IMR-90 (cell line): Measurements from ENCODE around the gene RGS19. TPM values are rescaled to one million over a fixed set of nuclear protein-coding genes. Genes with fewer than 3 reads are reported as not detected.

Source experiments
- ATAC-seq: fragments of 200-7000 bp; cut with Tn5 transposase; 2 replicates; pipeline ENCODE4 v1.9.1; 2020; ENCODE audit warnings: low read depth, mild to moderate bottlenecking, moderate library complexity
- BruUV-seq: library from RNA; stranded (reverse); fragments of 400-500 nt; replicated peaks from 2 replicates; lab custom pipeline; 2021; lab: Mats Ljungman, UMichigan
- CTCF ChIA-PET: fragments of 300-600 bp; formaldehyde crosslinking; extraction: SDS; loops from one replicate; lab custom pipeline; 2021; ENCODE audit warnings: antibody characterized with exemption; lab: Yijun Ruan, JAX
- POLR2A ChIA-PET: fragments of 300-600 bp; sonication (Branson Sonifier 250); formaldehyde crosslinking; loops from one replicate; lab custom pipeline; 2022; ENCODE audit warnings: antibody characterized with exemption; ENCODE audit not compliant: unreplicated experiment; lab: Charles Lee
- DNase-seq: peaks from one replicate; pipeline ENCODE4 v3.0.0; 2013
- H2AFZ ChIP-seq: replicated peaks from 2 replicates; pipeline ENCODE3; 2013; ENCODE audit warnings: low read length, mild to moderate bottlenecking; ENCODE audit not compliant: poor library complexity
- H2AK5ac ChIP-seq: 2 replicates; pipeline ENCODE4 v1.6.1; 2013; ENCODE audit warnings: low read depth, low read length, inconsistent platforms
- H2AK9ac ChIP-seq: replicated peaks from 2 replicates; pipeline ENCODE3; 2013; ENCODE audit warnings: mild to moderate bottlenecking, low read depth, low read length, moderate library complexity; ENCODE audit not compliant: poor library complexity
- H2BK120ac ChIP-seq: 2 replicates; pipeline ENCODE4 v1.6.1; 2013; ENCODE audit warnings: low read depth, low read length, inconsistent platforms
- H2BK15ac ChIP-seq: 3 replicates; pipeline ENCODE4 v1.6.1; 2013; ENCODE audit warnings: low read depth, low read length, inconsistent platforms
- H2BK20ac ChIP-seq: 2 replicates; pipeline ENCODE4 v1.6.1; 2013; ENCODE audit warnings: low read depth, mild to moderate bottlenecking, inconsistent platforms, low read length, moderate library complexity
- H2BK5ac ChIP-seq: 2 replicates; pipeline ENCODE4 v1.6.1; 2013; ENCODE audit warnings: mild to moderate bottlenecking, low read depth, low read length, inconsistent platforms; ENCODE audit not compliant: poor library complexity, severe bottlenecking
- H3K14ac ChIP-seq: replicated peaks from 2 replicates; pipeline ENCODE4 v1.6.1; 2013; ENCODE audit warnings: low read depth, low read length, inconsistent platforms
- H3K18ac ChIP-seq: 2 replicates; pipeline ENCODE4 v1.6.1; 2013; ENCODE audit warnings: low read depth, low read length, control low read depth
- H3K23ac ChIP-seq: 2 replicates; pipeline ENCODE4 v1.6.1; 2013; ENCODE audit warnings: low read depth, low read length, inconsistent platforms
- H3K27ac ChIP-seq: 2 replicates; pipeline ENCODE4 v1.5.1; 2013; ENCODE audit warnings: mild to moderate bottlenecking, control low read depth, low read length; ENCODE audit not compliant: insufficient read depth
- H3K27me3 ChIP-seq: 2 replicates; pipeline ENCODE4 v1.6.1; 2013; ENCODE audit warnings: low read length; ENCODE audit not compliant: control insufficient read depth, insufficient read depth
- H3K36me3 ChIP-seq: 2 replicates; pipeline ENCODE4 v1.6.1; 2013; ENCODE audit warnings: low read length, mixed read lengths; ENCODE audit not compliant: control insufficient read depth, insufficient read depth
- H3K4ac ChIP-seq: 2 replicates; pipeline ENCODE4 v1.6.1; 2013; ENCODE audit warnings: low read depth, low read length, inconsistent platforms
- H3K4me1 ChIP-seq: 2 replicates; pipeline ENCODE4 v1.6.1; 2013; ENCODE audit warnings: low read length, mixed read lengths; ENCODE audit not compliant: control insufficient read depth, insufficient read depth
- H3K4me2 ChIP-seq: 2 replicates; pipeline ENCODE4 v1.6.1; 2013; ENCODE audit warnings: low read depth, mild to moderate bottlenecking, control low read depth, low read length, moderate library complexity
- H3K4me3 ChIP-seq: 2 replicates; pipeline ENCODE4 v1.5.1; 2013; ENCODE audit warnings: low read depth, mild to moderate bottlenecking, control low read depth, low read length, moderate library complexity; ENCODE audit not compliant: insufficient read depth
- H3K56ac ChIP-seq: 2 replicates; pipeline ENCODE4 v1.6.1; 2013; ENCODE audit warnings: low read length, inconsistent platforms; ENCODE audit not compliant: insufficient read depth; ENCODE audit errors: extremely low read depth
- H3K79me1 ChIP-seq, 2 experiments: 2 replicates each; pipeline ENCODE4 v1.6.1; 2013; ENCODE audit warnings: low read length in 2 of 2, inconsistent platforms in 1 of 2, low read depth in 1 of 2
- H3K9ac ChIP-seq: 2 replicates; pipeline ENCODE4 v1.6.1; 2013; ENCODE audit warnings: low read depth, low read length, control low read depth
- H3K9me1 ChIP-seq: 2 replicates; pipeline ENCODE4 v1.6.1; 2013; ENCODE audit warnings: low read length, inconsistent platforms; ENCODE audit not compliant: insufficient read depth
- H3K9me3 ChIP-seq: 2 replicates; pipeline ENCODE4 v1.6.1; 2013; ENCODE audit warnings: low read length; ENCODE audit not compliant: control insufficient read depth, insufficient read depth
- H4K20me1 ChIP-seq: 2 replicates; pipeline ENCODE4 v1.6.1; 2013; ENCODE audit warnings: low read length, inconsistent platforms; ENCODE audit not compliant: insufficient read depth
- H4K5ac ChIP-seq: 2 replicates; pipeline ENCODE4 v1.6.1; 2013; ENCODE audit warnings: mild to moderate bottlenecking, low read depth, low read length, control low read depth
- H4K8ac ChIP-seq, 2 experiments: 2 replicates each; pipeline ENCODE4 v1.6.1; 2013; ENCODE audit warnings: low read depth in 2 of 2, low read length in 2 of 2, control low read depth in 1 of 2, inconsistent platforms in 1 of 2
- H4K91ac ChIP-seq: 2 replicates; pipeline ENCODE4 v1.6.1; 2013; ENCODE audit warnings: low read depth, low read length, inconsistent platforms; ENCODE audit not compliant: insufficient read depth
- CEBPB ChIP-seq: IDR thresholded peaks from 2 replicates; pipeline ENCODE4 v1.6.1; 2012; ENCODE audit warnings: low read depth, low read length, improper control_type of control experiment
- CHD1 ChIP-seq: IDR thresholded peaks from 2 replicates; pipeline ENCODE4 v1.6.1; 2012; ENCODE audit warnings: low read depth, low read length, improper control_type of control experiment
- CTCF ChIP-seq: conservative IDR thresholded peaks from 2 replicates; pipeline ENCODE4 v1.5.1; 2012; ENCODE audit warnings: mild to moderate bottlenecking, low read depth, low read length, improper control_type of control experiment
- FOS ChIP-seq: fragments of 150-350 bp; IDR thresholded peaks from 2 replicates; pipeline ENCODE4 v1.6.1; 2016; ENCODE audit warnings: low read depth, low read length
- MAFK ChIP-seq: IDR thresholded peaks from 2 replicates; pipeline ENCODE4 v1.6.1; 2012; ENCODE audit warnings: low read depth, low read length, improper control_type of control experiment
- MAZ ChIP-seq: IDR thresholded peaks from 2 replicates; pipeline ENCODE4 v1.6.1; 2012; ENCODE audit warnings: low read depth, mild to moderate bottlenecking, low read length, improper control_type of control experiment, moderate library complexity, borderline replicate concordance
- MXI1 ChIP-seq: IDR thresholded peaks from 2 replicates; pipeline ENCODE4 v1.6.1; 2012; ENCODE audit warnings: low read depth, mild to moderate bottlenecking, low read length, moderate library complexity, borderline replicate concordance
- NFE2L2 ChIP-seq: fragments of 150-350 bp; IDR thresholded peaks from 2 replicates; pipeline ENCODE4 v1.6.1; 2016; ENCODE audit warnings: low read depth, mild to moderate bottlenecking, low read length
- POLR2A ChIP-seq: IDR thresholded peaks from 2 replicates; pipeline ENCODE4 v1.6.1; 2012; ENCODE audit warnings: mild to moderate bottlenecking, low read depth, low read length
- RAD21 ChIP-seq: IDR thresholded peaks from 2 replicates; pipeline ENCODE4 v1.6.1; 2012; ENCODE audit warnings: low read length, improper control_type of control experiment
- RCOR1 ChIP-seq: IDR thresholded peaks from 2 replicates; pipeline ENCODE4 v1.6.1; 2012; ENCODE audit warnings: mild to moderate bottlenecking, low read length, improper control_type of control experiment; ENCODE audit not compliant: insufficient replicate concordance
- SMC3 ChIP-seq: fragments of 150-350 bp; IDR thresholded peaks from 2 replicates; pipeline ENCODE4 v1.6.1; 2016; ENCODE audit warnings: low read depth, mild to moderate bottlenecking, antibody characterized with exemption, low read length, moderate library complexity
- USF2 ChIP-seq: fragments of 150-350 bp; IDR thresholded peaks from 2 replicates; pipeline ENCODE4 v1.6.1; 2017; ENCODE audit warnings: mild to moderate bottlenecking, antibody characterized with exemption, low read length, low read depth
- WGBS, 2 experiments: methylation state at CpG; one replicate each; pipeline versions ENCODE4 v1.1.5 to v1.1.7; 2013; ENCODE audit warnings: missing lambda C conversion rate in 2 of 2; ENCODE audit not compliant: insufficient read length in 1 of 2; ENCODE audit errors: extremely low coverage in 2 of 2; 5-methylcytosine and 5-hydroxymethylcytosine counted together
- dilution Hi-C: fragments of 300-500 bp; cut with HindIII; formaldehyde crosslinking; loops from one replicate; pipeline ENCODE4 v1.14.3; 2018; ENCODE audit warnings: low sequenced_read_pairs; ENCODE audit not compliant: unreplicated experiment
- in situ Hi-C: fragments of 300-500 bp; cut with MboI; formaldehyde crosslinking; loops from 3 replicates; pipeline ENCODE4 v1.14.3; 2019; ENCODE audit warnings: low sequenced_read_pairs, inconsistent platforms, mixed read lengths
- intact Hi-C: fragments of 100-400 bp; cut with micrococcal nuclease; formaldehyde crosslinking; loops from 2 replicates; pipeline ENCODE4 v1.10.0; 2022
- polyA plus RNA-seq, 3 experiments: library from polyadenylated mRNA; depleted of rRNA; stranded (reverse); fragments of >200 nt; gene quantifications; 2 replicates each; pipeline ENCODE4 v1.2.3, GENCODE V29; 2012; ENCODE audit warnings: low replicate concordance in 1 of 3
- total RNA-seq: library from RNA; depleted of rRNA; stranded (reverse); fragments of >200 nt; gene quantifications from 2 replicates; pipeline ENCODE4 v1.2.3, GENCODE V29; 2012

Gene RGS19
- total and polyA plus RNA-seq, 2 of the 4 experiments (the other 2 are of a cell fraction) = 7.7 to 17.5 TPM

- Histone ChIP-seq H4K20me1 (0 out of 2 replicates have a peak, but pooled peaks cover 4% of the 10 kb centered on the region), H2BK5ac (no peak overlapping the region), H2AFZ (no peak overlapping the region), H3K79me1 (no peaks in the 10 kb centered on the region), H2BK15ac (no peak overlapping the region), H3K27ac (no peak overlapping the region), H2AK5ac (no peak overlapping the region), H3K4me2 (no peak overlapping the region), H3K36me3 (no peaks in the 10 kb centered on the region), H2BK120ac (no peak overlapping the region), H3K4ac (no peak overlapping the region), H2AK9ac (no peak overlapping the region), H3K27me3 (peaks cover 22% of the 10 kb centered on the region), H3K9me1 (no peaks in the 10 kb centered on the region), H4K5ac (no peak overlapping the region), H3K23ac (no peak overlapping the region), H3K14ac (no peak overlapping the region), H4K91ac (no peak overlapping the region), H3K4me3 (no peak overlapping the region), H4K8ac (no peak overlapping the region), H3K9ac (no peak overlapping the region), H2BK20ac (no peak overlapping the region), H3K18ac (no peak overlapping the region), H3K4me1 (no peaks in the 10 kb centered on the region), H3K9me3 (no peaks in the 10 kb centered on the region), H3K56ac (no peak overlapping the region)
- in situ Hi-C loops = no loop called here
- dilution Hi-C loops = no loop called here
- WGBS, 2 experiments = 26% methylated on average over 5 of the region's 9 CpGs; no CpG with 5 or more reads in 1 of the 2 experiments
- intact Hi-C loops = no loop called here
- ChIA-PET POLR2A (no interaction called here), CTCF (no interaction called here)
- peak; percentile 14; the same call in 1 of the 2 replicates for ATAC-seq
- TF ChIP-seq USF2 (no peak), MXI1 (no peak), FOS (no peak), CEBPB (no peak), RAD21 (no peak), SMC3 (no peak), POLR2A (no peak), CTCF (no peak), MAZ (no peak), CHD1 (no peak), NFE2L2 (no peak), RCOR1 (no peak), MAFK (no peak)
- DNase-seq = no peak
- BruUV-seq = no TSS peak
Measured at GRCh38 chr20:64093013-64093503, 13.7 kb upstream of the RGS19 start.
